ENCODE results near the gene ANAPC1.
"Not testable (repeated sequence)": the region's sequence is repeated elsewhere in the genome, so short reads cannot be mapped to it uniquely, and the experiment has no call there.

GRCh38 chr2:111735838-111736721, 147.9 kb downstream of the ANAPC1 start:
- TF ChIP-seq, protein P1, sequence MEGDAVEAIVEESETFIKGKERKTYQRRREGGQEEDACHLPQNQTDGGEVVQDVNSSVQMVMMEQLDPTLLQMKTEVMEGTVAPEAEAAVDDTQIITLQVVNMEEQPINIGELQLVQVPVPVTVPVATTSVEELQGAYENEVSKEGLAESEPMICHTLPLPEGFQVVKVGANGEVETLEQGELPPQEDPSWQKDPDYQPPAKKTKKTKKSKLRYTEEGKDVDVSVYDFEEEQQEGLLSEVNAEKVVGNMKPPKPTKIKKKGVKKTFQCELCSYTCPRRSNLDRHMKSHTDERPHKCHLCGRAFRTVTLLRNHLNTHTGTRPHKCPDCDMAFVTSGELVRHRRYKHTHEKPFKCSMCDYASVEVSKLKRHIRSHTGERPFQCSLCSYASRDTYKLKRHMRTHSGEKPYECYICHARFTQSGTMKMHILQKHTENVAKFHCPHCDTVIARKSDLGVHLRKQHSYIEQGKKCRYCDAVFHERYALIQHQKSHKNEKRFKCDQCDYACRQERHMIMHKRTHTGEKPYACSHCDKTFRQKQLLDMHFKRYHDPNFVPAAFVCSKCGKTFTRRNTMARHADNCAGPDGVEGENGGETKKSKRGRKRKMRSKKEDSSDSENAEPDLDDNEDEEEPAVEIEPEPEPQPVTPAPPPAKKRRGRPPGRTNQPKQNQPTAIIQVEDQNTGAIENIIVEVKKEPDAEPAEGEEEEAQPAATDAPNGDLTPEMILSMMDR (IDR thresholded peaks at IDR 0.05) = peak in 3 of 6 experiments; percentile 14 to 63 (median 63)
- TF ChIP-seq EP300 (IDR thresholded peaks at IDR 0.05) = peak in 1 of 4 donors; percentile 62
- TF ChIP-seq POLR2A, POLR2AphosphoS5 (IDR thresholded peaks at IDR 0.05): not testable (repeated sequence)
